Left hindlimb (tissue), 1 donor: ENCODE data around the gene ARV1.
"Not testable (repeated sequence)": the region's sequence is repeated elsewhere in the genome, so short reads cannot be mapped to it uniquely, and the experiment has no call there.

Experiments
- DNase-seq: peaks from one replicate; pipeline ENCODE4 v3.0.0-alpha.2; 2018

The ARV1 gene

GRCh38 chr1:231045286-231045685 lies 66.4 kb downstream of the ARV1 start:
- no peak for DNase-seq

- DNase-seq: not testable (repeated sequence)
Observed at GRCh38 chr1:231045921-231046729, 67.2 kb downstream of the ARV1 start.

- DNase-seq: no peak
Observed at GRCh38 chr1:231046730-231047395, 68.0 kb downstream of the ARV1 start.

GRCh38 chr1:231047529-231047928 lies 68.6 kb downstream of the ARV1 start:
- not testable (repeated sequence) for DNase-seq

- DNase-seq: not testable (repeated sequence)
Observed at GRCh38 chr1:231048419-231048818, 69.5 kb downstream of the ARV1 start.

GRCh38 chr1:231049121-231049979 lies 70.5 kb downstream of the ARV1 start:
- DNase-seq: no peak
